Stomach smooth muscle (tissue), 2 donors: ENCODE data around the gene EEF1A2.

Source experiments
- H3K27ac ChIP-seq: one replicate; pipeline ENCODE4 v1.7.0; 2013; ENCODE audit warnings: mild to moderate bottlenecking, low read length, inconsistent platforms
- H3K27me3 ChIP-seq, 2 donors: one replicate each; pipeline ENCODE4 v1.7.0; 2013; ENCODE audit warnings: low read length in 2 of 2; ENCODE audit not compliant: insufficient read depth in 2 of 2, control insufficient read depth in 1 of 2
- H3K36me3 ChIP-seq, 2 donors: one replicate each; pipeline ENCODE4 v1.7.0; 2013; ENCODE audit warnings: low read length in 2 of 2; ENCODE audit not compliant: control insufficient read depth in 2 of 2, insufficient read depth in 2 of 2
- H3K4me1 ChIP-seq: one replicate; pipeline ENCODE4 v1.7.0; 2013; ENCODE audit warnings: low read length; ENCODE audit not compliant: control insufficient read depth, insufficient read depth
- H3K4me3 ChIP-seq, 2 donors: one replicate each; pipeline ENCODE4 v1.7.0; 2013; ENCODE audit warnings: low read length in 2 of 2
- H3K9ac ChIP-seq, 2 donors: one replicate each; pipeline ENCODE4 v1.7.0; 2013; ENCODE audit warnings: low read length in 2 of 2, mild to moderate bottlenecking in 1 of 2
- H3K9me3 ChIP-seq, 2 donors: one replicate each; pipeline ENCODE4 v1.7.0; 2013; ENCODE audit warnings: low read length in 2 of 2; ENCODE audit not compliant: control insufficient read depth in 2 of 2
- donor health status: healthy.
- donor health status: Pancreatic carcinoma.

The EEF1A2 gene

DNA sequence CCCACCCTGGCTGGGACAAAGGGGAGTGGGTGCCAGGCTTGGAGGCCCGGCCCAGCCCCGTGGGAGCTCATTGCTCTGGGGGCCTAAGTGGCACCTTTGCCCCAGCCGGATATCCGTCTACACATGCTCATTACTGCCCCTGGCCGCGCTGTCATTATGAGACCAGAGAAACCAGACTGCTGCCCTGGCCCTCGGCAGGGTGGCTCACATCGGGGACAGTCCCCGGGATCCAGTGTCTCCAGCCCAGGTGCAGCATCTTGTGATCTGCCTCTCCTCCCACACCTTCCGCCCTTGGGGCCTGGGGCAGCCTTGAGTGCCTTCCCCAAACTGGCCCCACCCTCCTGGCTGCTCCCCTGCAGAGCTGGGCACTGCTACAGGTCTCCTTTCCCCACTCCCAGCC is 43.8 kb upstream of the EEF1A2 start:
- H3K9ac ChIP-seq: no peak overlapping the region
- peaks cover 3 to 8% of the 10 kb centered on the region in 2 donors for H3K27me3 ChIP-seq
- no peaks in the 10 kb centered on the region for H3K36me3 ChIP-seq
- H3K27ac ChIP-seq: no peak overlapping the region
- peaks cover 2% of the 10 kb centered on the region for H3K4me1 ChIP-seq
- H3K9me3 ChIP-seq: no peaks in the 10 kb centered on the region
- H3K4me3 ChIP-seq: no peak overlapping the region

GRCh38 chr20:63542031-63542559 is 43.2 kb upstream of the EEF1A2 start:
- H3K9ac ChIP-seq: no peak overlapping the region
- H3K9me3 ChIP-seq: no peaks in the 10 kb centered on the region
- peaks cover 6 to 7% of the 10 kb centered on the region in 2 donors for H3K27me3 ChIP-seq
- peaks cover 6% of the 10 kb centered on the region for H3K4me1 ChIP-seq
- H3K4me3 ChIP-seq: no peak overlapping the region
- H3K27ac ChIP-seq: no peak overlapping the region
- no peaks in the 10 kb centered on the region for H3K36me3 ChIP-seq

DNA sequence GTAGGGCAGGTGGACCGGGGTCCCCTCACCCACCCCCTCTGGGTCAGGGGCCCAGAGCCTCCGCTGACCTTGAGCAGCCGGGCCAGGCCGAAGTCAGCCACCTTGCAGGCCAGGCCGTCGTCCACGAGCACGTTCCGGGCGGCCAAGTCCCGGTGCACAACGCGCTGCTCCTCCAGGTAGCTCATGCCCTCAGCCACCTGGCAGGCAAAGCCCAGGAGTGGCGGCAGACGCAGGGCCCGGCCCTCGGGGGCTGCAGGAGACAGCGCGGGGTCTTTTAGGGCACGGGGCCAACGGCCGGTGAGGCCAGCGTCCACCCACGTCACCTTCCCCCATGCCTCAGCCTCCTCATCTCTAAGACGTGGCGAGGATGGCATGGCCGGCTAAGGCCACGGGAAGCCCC is 42.5 kb upstream of the EEF1A2 start:
- Histone ChIP-seq H3K4me3 (no peak overlapping the region), H3K9ac (no peak overlapping the region), H3K27me3 (peaks cover 7 to 13% of the 10 kb centered on the region in 2 donors), H3K4me1 (peaks cover 6% of the 10 kb centered on the region), H3K9me3 (no peaks in the 10 kb centered on the region), H3K36me3 (no peaks in the 10 kb centered on the region), H3K27ac (no peak overlapping the region)

DNA sequence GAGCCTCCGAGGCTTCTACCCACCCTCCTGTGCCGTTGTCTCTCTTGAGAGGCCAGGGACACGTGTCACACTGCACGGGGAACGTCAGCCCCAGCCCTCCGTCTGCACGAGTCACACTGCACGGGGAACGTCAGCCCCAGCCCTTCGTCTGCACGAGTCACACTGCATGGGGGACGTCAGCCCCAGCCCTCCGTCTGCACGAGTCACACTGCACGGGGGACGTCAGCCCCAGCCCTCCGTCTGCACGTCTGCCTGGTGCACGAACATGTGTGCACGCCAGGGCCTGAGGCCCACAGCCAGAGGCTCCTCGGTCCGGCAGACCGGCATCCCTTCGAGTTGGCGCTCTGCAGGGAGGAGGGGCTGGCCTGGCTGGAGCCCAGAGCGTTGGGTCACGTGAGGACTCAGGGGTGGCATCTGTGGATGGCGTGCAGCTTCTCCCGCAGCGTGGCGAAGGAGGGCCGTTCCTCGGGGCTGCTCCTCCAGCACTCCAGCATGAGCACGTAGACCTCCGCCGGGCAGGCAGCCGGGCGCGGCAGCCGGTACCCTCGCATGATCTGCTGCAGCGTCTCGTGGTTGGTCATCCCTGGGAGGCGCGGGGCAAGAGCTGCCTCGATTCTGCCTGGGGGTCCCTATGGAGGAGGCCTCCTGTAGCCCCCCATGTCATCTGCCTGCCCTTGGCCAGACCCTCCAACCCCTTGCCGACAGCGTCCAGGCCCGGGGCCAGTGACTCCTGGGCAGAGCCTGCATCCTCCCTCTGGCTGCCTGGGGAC is 41.7 kb upstream of the EEF1A2 start:
- peaks cover 10 to 16% of the 10 kb centered on the region in 2 donors for H3K27me3 ChIP-seq
- H3K4me3 ChIP-seq: no peak overlapping the region
- H3K4me1 ChIP-seq: peaks cover 6% of the 10 kb centered on the region
- H3K9me3 ChIP-seq: no peaks in the 10 kb centered on the region
- no peak overlapping the region for H3K27ac ChIP-seq
- no peaks in the 10 kb centered on the region for H3K36me3 ChIP-seq
- H3K9ac ChIP-seq: no peak overlapping the region

- Histone ChIP-seq H3K4me1 (peaks cover 6% of the 10 kb centered on the region), H3K9me3 (no peaks in the 10 kb centered on the region), H3K27me3 (peaks cover 12 to 23% of the 10 kb centered on the region in 2 donors), H3K9ac (no peak overlapping the region), H3K27ac (no peak overlapping the region), H3K36me3 (no peaks in the 10 kb centered on the region), H3K4me3 (no peak overlapping the region)
These were observed 40.8 kb upstream of the EEF1A2 start for GRCh38 chr20:63539441-63540370.

- Histone ChIP-seq H3K27me3 (peaks cover 18 to 29% of the 10 kb centered on the region in 2 donors), H3K27ac (no peak overlapping the region), H3K9ac (no peak overlapping the region), H3K4me1 (peaks cover 6% of the 10 kb centered on the region), H3K9me3 (no peaks in the 10 kb centered on the region), H3K4me3 (no peak overlapping the region), H3K36me3 (no peaks in the 10 kb centered on the region)
These were observed 40.2 kb upstream of the EEF1A2 start for GRCh38 chr20:63539092-63539430.

- Histone ChIP-seq H3K4me3 (peak overlapping the region in 1 of 2 donors; percentile 55), H3K4me1 (peaks cover 6% of the 10 kb centered on the region), H3K27me3 (peaks cover 21 to 32% of the 10 kb centered on the region in 2 donors), H3K27ac (no peak overlapping the region), H3K9ac (no peak overlapping the region), H3K9me3 (no peaks in the 10 kb centered on the region), H3K36me3 (no peaks in the 10 kb centered on the region)
These were observed 39.6 kb upstream of the EEF1A2 start for GRCh38 chr20:63538204-63539091.

DNA sequence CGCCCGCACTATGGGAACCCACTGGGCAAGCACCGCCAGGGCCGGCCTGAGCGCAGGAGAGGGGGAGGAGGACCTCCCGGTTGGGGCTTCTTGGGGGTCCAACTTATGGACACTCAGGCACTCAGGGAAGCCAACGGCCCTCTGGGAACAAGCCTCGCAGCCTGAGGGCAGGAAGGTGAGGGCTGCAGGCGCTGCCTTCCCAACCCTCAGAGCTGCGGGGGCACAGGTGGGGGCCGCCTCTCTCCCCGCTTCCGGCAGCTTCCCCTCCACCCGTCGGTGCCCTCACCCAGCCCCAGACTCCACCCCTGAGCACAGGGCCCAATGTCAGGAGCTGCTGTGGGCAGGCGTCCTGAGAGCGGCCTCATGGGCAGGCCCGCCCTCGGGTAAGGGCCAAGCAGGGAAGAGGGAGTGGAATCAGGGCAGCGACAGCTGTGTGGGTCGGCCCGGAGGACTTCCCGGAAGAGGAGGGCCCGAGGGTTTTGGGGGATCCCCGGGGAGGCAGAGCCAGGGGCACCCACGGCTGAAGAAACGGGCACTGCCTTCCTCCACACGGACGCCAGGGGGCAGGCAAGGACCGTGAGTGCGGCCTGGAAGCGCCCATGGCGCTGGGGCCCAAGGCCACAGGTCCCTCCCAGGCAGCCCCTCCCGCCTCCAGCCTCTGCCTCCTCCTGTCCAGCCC is 38.8 kb upstream of the EEF1A2 start:
- H3K9me3 ChIP-seq: no peaks in the 10 kb centered on the region
- H3K4me3 ChIP-seq: peak overlapping the region in 1 of 2 donors; percentile 55
- H3K9ac ChIP-seq: no peak overlapping the region
- H3K27ac ChIP-seq: no peak overlapping the region
- no peaks in the 10 kb centered on the region for H3K36me3 ChIP-seq
- peaks cover 6% of the 10 kb centered on the region for H3K4me1 ChIP-seq
- peaks cover 21 to 34% of the 10 kb centered on the region in 2 donors for H3K27me3 ChIP-seq

GRCh38 chr20:63536997-63537524 is 38.2 kb upstream of the EEF1A2 start, which contains the start of gene PTK6:
PTK6 (minus strand) TSS chr20:63537376; CDS start chr20:63537314, 62 bp downstream.
- Histone ChIP-seq H3K27ac (no peak within 1 kb of the TSS), H3K36me3 (no peaks in the 10 kb centered on the region), H3K27me3 (peaks cover 24 to 34% of the 10 kb centered on the region in 2 donors), H3K4me3 (peak within 1 kb of the TSS in 1 of 2 donors; percentile 55), H3K9ac (peak within 1 kb of the TSS in 1 of 2 donors; percentile 29), H3K9me3 (no peaks in the 10 kb centered on the region), H3K4me1 (peaks cover 6% of the 10 kb centered on the region)
